GM12874 (cell line): Measurements from ENCODE around the gene COL6A2.

Experiments used
- CTCF ChIP-seq: IDR thresholded peaks from 2 replicates; pipeline ENCODE4 v1.5.1; 2011; ENCODE audit warnings: low read depth, mild to moderate bottlenecking, control low read depth, low read length, moderate library complexity; ENCODE audit not compliant: insufficient read depth

The COL6A2 gene

GRCh38 chr21:46091631-46092025 lies 6.3 kb upstream of the COL6A2 start:
- TF ChIP-seq CTCF, result no peak

- no peak for TF ChIP-seq CTCF
Observed at GRCh38 chr21:46092026-46092764, 5.7 kb upstream of the COL6A2 start.

GRCh38 chr21:46092811-46093667 lies 4.9 kb upstream of the COL6A2 start:
- no peak for TF ChIP-seq CTCF

- TF ChIP-seq CTCF, result no peak
Observed at GRCh38 chr21:46093668-46094400, 4.1 kb upstream of the COL6A2 start.

GRCh38 chr21:46094401-46095082 lies 3.4 kb upstream of the COL6A2 start:
- no peak for TF ChIP-seq CTCF

GRCh38 chr21:46095083-46095719 lies 2.7 kb upstream of the COL6A2 start:
- no peak for TF ChIP-seq CTCF
